T-cell (primary cell): Measurements from ENCODE around the gene GOLGA8Q. TPM values are rescaled to one million over a fixed set of nuclear protein-coding genes. Genes with fewer than 3 reads are reported as not detected.

Source experiments
- total RNA-seq, 35 experiments: library from RNA in 6 of 35; stranded (reverse) in 6 of 35; fragments of 120-200 nt in 1 of 35; gene quantifications; one replicate each; pipeline versions ENCODE4 v1.2.1 to v1.2.4 and lab custom pipeline; 2013 to 2026

The GOLGA8Q gene
- total RNA-seq, 5 donors from 2014 or later (not counting 1 experiment from before 2014, with no cell fraction given): 0.47 to 2.1 (median 0.70) TPM; not detected in 2

Other genes with a start within 250 kb of the GOLGA8Q start
- gene CHRFAM7A, start 158.5 kb upstream of the GOLGA8Q start, total RNA-seq: 1 to 10 TPM in 1 of 5 donors, under 1 TPM in 1, not detected in 3; 0.92 to 1.1 TPM
- 1 to 10 TPM; 3.0 to 5.7 (median 3.8) TPM for gene GOLGA8R, start 137.8 kb upstream of the GOLGA8Q start, total RNA-seq
- gene GOLGA8H, start 52.0 kb downstream of the GOLGA8Q start, total RNA-seq: not detected